HEK293 (cell line): ENCODE measurements around the gene MYD88.

ENCODE experiments used
- CTCF ChIA-PET: fragments of 350-600 bp; formaldehyde crosslinking; extraction: SDS; loops from one replicate; lab custom pipeline; 2021; ENCODE audit warnings: antibody characterized with exemption; lab: Yijun Ruan, JAX
- POLR2A ChIA-PET: fragments of 300-600 bp; formaldehyde crosslinking; extraction: SDS; loops from one replicate; lab custom pipeline; 2020; ENCODE audit warnings: antibody characterized with exemption, inconsistent platforms; lab: Yijun Ruan, JAX
- H3K27ac ChIP-seq: fragments of 200-500 bp; sonication (Bioruptor generic); 2 replicates; pipeline ENCODE4 v1.5.1; 2014; ENCODE audit warnings: low read depth, low read length, control low read depth, inconsistent platforms; ENCODE audit errors: extremely low read depth
- H3K36me3 ChIP-seq, 2 experiments: fragments of 200-500 bp in 1 of 2; sonication (Bioruptor generic) in 1 of 2; 1 replicate in 1 of 2; 2 replicates in 1 of 2; pipeline ENCODE4 v1.5.1; 2014 to 2017; ENCODE audit warnings: inconsistent platforms in 2 of 2, low read length in 2 of 2; ENCODE audit not compliant: control insufficient read depth in 2 of 2, insufficient read depth in 1 of 2
- H3K4me1 ChIP-seq: fragments of 200-500 bp; sonication (Bioruptor generic); 2 replicates; pipeline ENCODE4 v1.5.1; 2014; ENCODE audit warnings: mild to moderate bottlenecking, low read length, inconsistent platforms; ENCODE audit not compliant: control insufficient read depth, insufficient read depth
- H3K4me3 ChIP-seq: 2 replicates; pipeline ENCODE4 v1.5.1; 2011; ENCODE audit warnings: low read depth, mild to moderate bottlenecking, control low read depth, low read length, moderate library complexity
- H3K9me3 ChIP-seq: fragments of 200-500 bp; sonication (Bioruptor generic); 2 replicates; pipeline ENCODE4 v1.5.1; 2014; ENCODE audit warnings: low read depth, low read length, inconsistent platforms; ENCODE audit not compliant: control insufficient read depth, insufficient read depth
- KLF1 ChIP-seq: fragments of 450-650 bp; formaldehyde crosslinking; IDR thresholded peaks from 2 replicates; pipeline ENCODE4 v1.5.1; 2016; ENCODE audit warnings: missing biosample characterization, missing genetic modification characterization
- KLF16 ChIP-seq: fragments of 450-650 bp; formaldehyde crosslinking; IDR thresholded peaks from 2 replicates; pipeline ENCODE4 v1.5.1; 2017; ENCODE audit warnings: missing biosample characterization, missing genetic modification characterization
- REST ChIP-seq: fragments of 450-650 bp; formaldehyde crosslinking; IDR thresholded peaks from 2 replicates; pipeline ENCODE4 v1.5.1; 2016; ENCODE audit warnings: missing biosample characterization, missing genetic modification characterization
- ZEB2 ChIP-seq: fragments of 450-650 bp; formaldehyde crosslinking; IDR thresholded peaks from 2 replicates; pipeline ENCODE4 v1.5.1; 2016; ENCODE audit warnings: missing biosample characterization, missing genetic modification characterization
- ZNF174 ChIP-seq: fragments of 450-650 bp; formaldehyde crosslinking; IDR thresholded peaks from 2 replicates; pipeline ENCODE4 v1.5.0; 2017; ENCODE audit warnings: missing biosample characterization, mild to moderate bottlenecking, missing genetic modification characterization
- ZNF362 ChIP-seq: fragments of 450-650 bp; formaldehyde crosslinking; IDR thresholded peaks from 2 replicates; pipeline ENCODE4 v1.5.1; 2016; ENCODE audit warnings: missing biosample characterization, missing genetic modification characterization
- ZNF48 ChIP-seq: fragments of 450-650 bp; formaldehyde crosslinking; IDR thresholded peaks from 2 replicates; pipeline ENCODE4 v1.5.1; 2016; ENCODE audit warnings: missing biosample characterization, missing genetic modification characterization
- ZNF514 ChIP-seq: fragments of 450-650 bp; formaldehyde crosslinking; IDR thresholded peaks from 2 replicates; pipeline ENCODE4 v1.5.1; 2016; ENCODE audit warnings: missing biosample characterization, missing genetic modification characterization
- ZNF518A ChIP-seq: fragments of 450-650 bp; formaldehyde crosslinking; conservative IDR thresholded peaks from 2 replicates; pipeline ENCODE4 v1.5.1; 2016; ENCODE audit warnings: low read depth, missing biosample characterization, missing genetic modification characterization
- ZNF549 ChIP-seq: fragments of 450-650 bp; IDR thresholded peaks from 2 replicates; pipeline ENCODE4 v1.5.1; 2018; ENCODE audit warnings: missing biosample characterization, missing genetic modification characterization, mild to moderate bottlenecking, inconsistent platforms, moderate library complexity
- ZNF596 ChIP-seq: fragments of 450-650 bp; IDR thresholded peaks from 2 replicates; pipeline ENCODE4 v1.5.0; 2018; ENCODE audit warnings: missing biosample characterization, mild to moderate bottlenecking, missing genetic modification characterization, moderate library complexity
- ZNF610 ChIP-seq: fragments of 450-650 bp; formaldehyde crosslinking; IDR thresholded peaks from 2 replicates; pipeline ENCODE4 v1.5.1; 2016; ENCODE audit warnings: missing biosample characterization, missing genetic modification characterization, borderline replicate concordance
- ZNF624 ChIP-seq: fragments of 450-650 bp; formaldehyde crosslinking; IDR thresholded peaks from 2 replicates; pipeline ENCODE4 v1.5.1; 2017; ENCODE audit warnings: missing biosample characterization, missing genetic modification characterization
- ZNF658 ChIP-seq: fragments of 450-650 bp; formaldehyde crosslinking; IDR thresholded peaks from 2 replicates; pipeline ENCODE4; 2016; ENCODE audit warnings: missing biosample characterization, missing genetic modification characterization
- ZNF785 ChIP-seq: fragments of 450-650 bp; formaldehyde crosslinking; IDR thresholded peaks from 2 replicates; pipeline ENCODE4 v1.5.1; 2016; ENCODE audit warnings: missing biosample characterization, missing genetic modification characterization

MYD88 gene

GRCh38 chr3:38150780-38151528, 12.5 kb downstream of the MYD88 start (continued):
- TF ChIP-seq ZNF518A (tag by site-specific recombination) = no peak
- no peak for TF ChIP-seq ZNF174 (tag by site-specific recombination)
- TF ChIP-seq ZNF549 (tag by site-specific recombination) = no peak
- TF ChIP-seq ZNF610 = no peak
- no peak for TF ChIP-seq ZNF48 (tag by site-specific recombination)
- TF ChIP-seq ZNF785 (tag by site-specific recombination) = no peak
- TF ChIP-seq ZNF658 = no peak
- TF ChIP-seq REST = no peak

- ChIA-PET CTCF (interaction anchor here (0.6 to 0.7 kb wide), 2 partner anchors 14 to 90 kb away, joined by 5 to 6 read pairs; no protein-coding TSS in a partner anchor), POLR2A (interaction anchor here (0.7 kb wide), 1 partner anchor 95 kb away, joined by 3 read pairs; no protein-coding TSS in a partner anchor)
- no peak for TF ChIP-seq KLF1 (tag by site-specific recombination)
- TF ChIP-seq KLF16 (tag by site-specific recombination) = no peak
- TF ChIP-seq ZNF596 (tag by site-specific recombination) = no peak
- Histone ChIP-seq H3K4me1 (peaks cover 4% of the 10 kb centered on the region; the same call in 1 of the 2 replicates), H3K36me3 (no peaks in the 10 kb centered on the region), H3K4me3 (no peak overlapping the region), H3K9me3 (no peaks in the 10 kb centered on the region), H3K27ac (no peak overlapping the region)
Observed at GRCh38 chr3:38151667-38152265, 13.3 kb downstream of the MYD88 start.

GRCh38 chr3:38152609-38153008, 14.1 kb downstream of the MYD88 start:
- no peaks in the 10 kb centered on the region for H3K36me3 ChIP-seq
- H3K4me3 ChIP-seq = no peak overlapping the region
- peaks cover 4% of the 10 kb centered on the region; the same call in 1 of the 2 replicates for H3K4me1 ChIP-seq
- TF ChIP-seq ZEB2 (tag by site-specific recombination) (no peak), ZNF362 (tag by site-specific recombination) (no peak), ZNF514 (tag by site-specific recombination) (no peak), ZNF624 (no peak)
- no peak overlapping the region for H3K27ac ChIP-seq
- POLR2A ChIA-PET = no interaction called here
- H3K9me3 ChIP-seq = no peaks in the 10 kb centered on the region
- CTCF ChIA-PET = interaction anchor here (0.7 kb wide), 1 partner anchor 116 kb away, joined by 3 read pairs; no protein-coding TSS in a partner anchor
